A549 treated with CpdA at 1 μM for 4 hours (cell line): ENCODE data around the gene JPH4. TPM values are rescaled to one million over a fixed set of nuclear protein-coding genes. Genes with fewer than 3 reads are reported as not detected.

Experiments
- total RNA-seq: library from RNA; stranded (reverse); fragments of 200-300 nt; extraction: Qiagen RNA extraction; gene quantifications from 5 replicates; pipeline ENCODE4 v1.2.3, GENCODE V29; 2022; ENCODE audit warnings: low read depth

JPH4 gene
- 0.03 TPM in 1 of 5 replicates, not detected in the others for total RNA-seq

GRCh38 chr14:23578560-23579310 is at the start of gene JPH4:
TSS of gene JPH4 (minus strand) at chr14:23578790. CDS start at chr14:23577453, 1,337 bp downstream.

GRCh38 chr14:23567186-23568020 is 11.2 kb downstream of the JPH4 start, which contains the start of gene AP1G2:
TSS of gene AP1G2 (minus strand) at chr14:23567791. CDS start at chr14:23567314, 477 bp downstream.

GRCh38 chr14:23555882-23556699 is 22.5 kb downstream of the JPH4 start, which contains the start of gene THTPA:
TSS of gene THTPA (plus strand) at chr14:23556271. CDS start at chr14:23556758, 487 bp downstream.

DNA sequence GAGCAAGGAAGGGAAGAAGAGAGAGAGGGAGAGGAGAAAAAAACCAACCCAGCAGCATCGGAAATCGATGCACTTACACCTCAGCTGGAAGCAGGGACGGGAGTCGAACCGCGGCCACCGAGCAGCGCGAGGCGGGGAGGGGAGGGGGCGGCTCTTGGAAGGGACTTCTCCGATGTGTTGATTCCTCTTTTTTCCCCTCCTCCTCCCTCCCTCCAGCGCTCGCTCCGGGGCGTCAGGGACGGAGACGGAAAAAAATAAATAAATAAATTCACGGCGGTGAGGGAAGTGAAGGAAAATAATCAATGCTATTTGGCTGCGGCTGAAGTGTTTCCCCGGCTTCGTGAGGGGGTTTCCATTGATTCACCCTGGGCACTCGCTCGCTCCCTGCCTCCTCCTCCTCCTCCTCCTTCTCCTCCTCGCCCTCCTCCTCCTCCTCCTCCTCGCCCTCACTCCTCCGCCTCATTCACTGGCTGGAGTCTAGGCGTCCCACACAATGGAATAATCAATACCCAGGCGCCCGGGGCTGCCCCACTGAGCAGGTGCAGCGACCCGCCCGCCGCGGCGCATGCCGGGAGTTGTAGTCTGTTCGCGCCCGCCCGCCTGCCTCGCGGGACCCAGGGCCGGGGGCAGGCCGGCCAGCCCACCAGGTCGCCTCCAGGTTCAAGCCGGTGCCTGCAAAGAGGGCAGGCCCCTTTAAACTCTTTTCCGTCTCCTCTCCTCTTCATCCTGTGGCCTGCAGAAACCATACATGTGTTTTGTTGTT is 27.1 kb downstream of the JPH4 start, which contains the start of gene ZFHX2:
Gene ZFHX2 (minus strand): TSS at position 500 of the 763 bp plus-strand sequence. CDS start 16,440 bp downstream, outside the sequence.

Other genes with a start within 250 kb of the JPH4 start
- gene SLC22A17, start 225.9 kb downstream of the JPH4 start, total RNA-seq: 6.1 to 7.6 TPM (median 6.6 TPM) in 5 replicates
- not detected in 5 replicates for gene EFS, start 213.6 kb downstream of the JPH4 start, total RNA-seq
- not detected in 5 replicates for gene IL25, start 206.0 kb downstream of the JPH4 start, total RNA-seq
- gene CMTM5, start 201.7 kb downstream of the JPH4 start, total RNA-seq: not detected in 5 replicates
- not detected in 5 replicates for gene MYH6, start 170.5 kb downstream of the JPH4 start, total RNA-seq
- gene MYH7, start 143.1 kb downstream of the JPH4 start, total RNA-seq: not detected in 5 replicates
- 62.3 to 74.9 TPM (median 70.3 TPM) in 5 replicates for gene NGDN, start 109.1 kb downstream of the JPH4 start, total RNA-seq
- 0.77 to 2.4 TPM (median 1.7 TPM) in 5 replicates for gene ZFHX2, start 27.0 kb downstream of the JPH4 start, total RNA-seq
- 12.6 to 14.8 TPM (median 13.0 TPM) in 5 replicates for gene THTPA, start 22.5 kb downstream of the JPH4 start, total RNA-seq
- 38.5 to 58.5 TPM (median 44.8 TPM) in 5 replicates for gene AP1G2, start 11.0 kb downstream of the JPH4 start, total RNA-seq
- gene DHRS2, start 57.6 kb upstream of the JPH4 start, total RNA-seq: 7.4 to 11.1 TPM (median 8.2 TPM) in 5 replicates